Measurements from ENCODE around the gene CHRNA4. TPM values are rescaled to one million over a fixed set of nuclear protein-coding genes. Genes with fewer than 3 reads are reported as not detected.
"Not testable (repeated sequence)": the region's sequence is repeated elsewhere in the genome, so short reads cannot be mapped to it uniquely, and the experiment has no call there.

CHRNA4 gene
- total RNA-seq, 1 donor from 2014 or later: 145 TPM

DNA sequence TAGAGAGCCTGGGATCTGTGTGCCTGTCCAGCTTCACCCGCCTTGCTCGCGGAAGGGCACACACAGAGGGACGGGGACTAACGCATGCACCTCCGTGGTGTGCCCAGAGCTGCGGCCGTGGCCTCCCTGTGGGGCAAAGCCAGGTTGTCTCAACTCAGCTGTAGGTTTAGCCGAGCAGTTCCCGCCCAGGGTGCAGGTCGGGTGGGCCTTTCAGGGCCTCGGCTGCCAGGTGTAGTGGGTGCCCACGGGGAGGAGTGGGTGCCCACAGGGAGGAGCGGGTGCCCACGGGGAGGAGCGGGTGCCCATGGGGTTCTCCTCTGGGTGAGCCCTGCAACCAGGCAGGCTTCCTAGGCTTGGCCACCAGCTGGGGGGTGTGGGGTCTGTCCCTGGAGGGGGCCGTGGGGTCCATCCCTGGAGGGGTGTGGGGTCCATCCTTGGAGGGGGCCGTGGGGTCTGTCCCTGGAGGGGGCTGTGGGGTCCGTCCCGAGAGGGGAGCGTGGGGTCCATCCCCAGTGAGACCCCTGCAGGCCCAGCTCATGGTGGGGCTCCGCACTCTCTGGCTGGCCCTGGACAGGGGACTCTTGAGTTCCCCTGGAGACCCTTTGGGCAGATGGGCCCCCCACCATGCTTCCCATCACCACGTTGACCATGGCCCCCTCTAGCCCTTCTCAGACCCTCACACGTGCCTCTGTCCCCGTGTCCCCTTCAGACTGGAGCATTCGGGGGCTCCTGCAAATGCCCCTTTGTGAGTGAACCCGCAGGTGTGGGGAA is 37.8 kb upstream of the CHRNA4 start:
- ATAC-seq (no peak), DNase-seq (ENCODE audit: low spot score) (no peak)

DNA sequence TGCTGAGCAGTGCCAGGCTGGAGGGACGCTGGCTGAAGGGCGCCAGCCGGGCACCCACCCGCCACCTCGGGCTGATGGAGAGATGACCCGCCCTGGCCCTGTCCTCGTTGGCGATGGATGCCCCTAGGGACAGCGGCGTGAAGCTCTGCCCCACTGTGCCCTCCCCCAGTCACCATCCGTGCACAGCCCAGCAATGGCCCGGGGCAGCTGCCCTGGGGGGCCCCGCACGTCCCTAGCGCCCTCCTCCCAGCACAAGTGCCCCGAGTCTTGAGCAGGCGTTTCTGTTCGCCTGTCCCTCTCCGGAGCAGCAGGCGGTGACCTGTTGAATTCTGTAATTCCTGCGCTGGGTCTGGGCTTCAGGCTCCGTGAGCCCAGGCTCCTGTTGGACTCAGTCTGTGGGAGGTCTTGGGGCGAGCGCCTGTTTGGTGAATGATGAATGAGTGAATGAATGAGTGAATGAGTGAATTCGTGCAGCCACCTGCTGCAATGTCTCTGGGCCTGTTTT is 36.8 kb upstream of the CHRNA4 start:
- no peak for ATAC-seq
- no peak for DNase-seq (ENCODE audit: low spot score)

DNA sequence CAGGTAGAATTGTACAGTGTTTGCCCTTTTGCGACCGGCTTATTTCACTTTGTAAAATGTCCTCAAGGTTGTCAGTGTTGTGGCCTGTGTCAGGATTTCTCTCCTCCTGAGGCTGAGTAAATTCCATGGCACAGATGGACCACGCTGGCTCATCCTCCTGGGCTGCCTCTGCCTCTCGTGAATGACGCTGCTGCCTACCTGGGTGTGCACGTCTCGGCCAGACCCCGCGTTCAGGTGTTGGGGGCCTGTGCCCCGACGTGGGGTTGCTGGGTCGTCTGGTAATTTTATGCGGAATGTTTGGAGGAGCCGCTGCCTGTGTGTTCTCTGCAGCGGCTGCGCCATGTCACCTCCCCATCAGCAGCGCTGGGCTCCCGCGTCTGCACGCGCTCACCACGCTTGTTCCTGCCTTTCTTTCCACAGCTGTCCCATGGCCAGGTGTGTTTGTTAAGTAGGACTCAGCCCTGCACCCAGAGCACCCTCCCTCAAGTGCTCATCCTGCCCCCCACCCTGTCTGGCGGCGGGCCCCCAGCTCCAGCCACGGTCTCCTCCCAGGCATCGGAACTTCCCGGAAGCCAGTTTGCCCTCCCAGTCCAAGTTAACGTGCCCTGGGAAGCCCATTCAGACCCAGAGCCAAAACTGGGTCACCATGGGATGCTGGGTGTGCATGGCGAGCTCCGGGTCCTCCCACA is 36.1 kb upstream of the CHRNA4 start:
- DNase-seq (ENCODE audit: low spot score): no peak
- no peak for ATAC-seq

DNA sequence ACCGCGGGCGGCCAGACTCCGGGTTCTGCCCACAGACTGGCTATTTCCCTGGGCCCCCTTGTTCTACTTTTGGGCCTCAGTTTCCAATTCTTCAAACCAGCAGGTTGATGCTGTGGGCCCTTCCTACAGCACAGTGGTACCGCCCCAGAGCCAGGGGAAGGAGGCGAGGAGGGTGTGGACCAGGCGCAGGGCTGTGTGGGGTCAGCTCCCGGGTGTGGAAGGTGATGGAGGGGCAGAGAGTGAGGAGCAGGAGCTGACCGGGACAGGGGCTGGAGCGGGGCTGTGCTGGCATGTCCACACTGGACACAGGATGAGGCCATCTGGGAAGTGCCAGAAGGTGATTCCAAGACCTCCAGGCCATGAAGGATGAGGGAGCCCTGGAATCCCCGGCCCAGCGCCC is 35.2 kb upstream of the CHRNA4 start:
- no peak for ATAC-seq
- DNase-seq (ENCODE audit: low spot score): no peak

DNA sequence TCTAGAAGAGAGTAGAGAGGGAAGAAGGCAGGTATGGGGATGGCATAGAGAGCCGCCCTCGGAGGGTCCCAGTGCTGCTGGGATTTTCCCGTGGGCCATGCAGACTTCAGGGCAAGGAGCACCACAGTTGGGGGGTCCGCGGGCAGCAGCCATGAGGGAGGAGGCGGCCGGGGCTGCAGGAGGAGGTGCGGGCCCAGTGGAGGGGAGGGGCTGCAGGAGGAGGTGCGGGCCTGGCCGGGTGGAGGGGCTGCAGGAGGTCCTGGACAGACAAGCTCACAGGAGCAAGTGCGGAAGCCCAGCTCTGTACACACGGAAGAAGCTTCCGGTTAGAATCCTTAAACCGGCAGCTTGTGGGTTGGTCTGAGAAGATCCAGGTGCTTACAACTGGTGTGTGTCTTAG is 34.6 kb upstream of the CHRNA4 start:
- DNase-seq (ENCODE audit: low spot score) (no peak), ATAC-seq (no peak)

DNA sequence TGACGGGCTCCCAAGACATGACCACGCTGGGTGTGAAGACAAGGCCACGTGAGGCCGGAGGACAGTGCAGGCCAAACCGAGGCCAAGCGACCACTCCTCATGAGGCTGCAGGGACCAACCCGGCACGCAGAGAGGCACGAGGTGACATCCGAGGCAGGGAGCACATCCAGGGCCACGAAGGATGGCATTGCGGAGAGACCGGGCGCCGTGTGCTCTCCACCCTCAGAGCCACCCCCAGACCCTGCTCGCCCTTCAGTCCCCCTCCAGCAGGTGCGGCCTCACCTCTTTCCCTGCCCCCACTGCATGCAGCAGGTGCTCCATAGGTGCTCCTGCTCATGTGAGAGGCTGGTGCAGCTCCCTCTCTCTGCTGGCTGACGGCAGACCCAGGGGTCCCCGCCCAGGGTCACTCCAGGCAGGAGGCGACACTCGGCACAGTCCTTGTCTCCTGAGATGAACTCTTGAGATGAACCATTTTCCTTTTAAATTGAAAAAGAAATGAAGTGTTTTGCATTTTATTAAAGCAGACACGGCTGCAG is 33.8 kb upstream of the CHRNA4 start:
- ATAC-seq (no peak), DNase-seq (ENCODE audit: low spot score) (no peak)

DNA sequence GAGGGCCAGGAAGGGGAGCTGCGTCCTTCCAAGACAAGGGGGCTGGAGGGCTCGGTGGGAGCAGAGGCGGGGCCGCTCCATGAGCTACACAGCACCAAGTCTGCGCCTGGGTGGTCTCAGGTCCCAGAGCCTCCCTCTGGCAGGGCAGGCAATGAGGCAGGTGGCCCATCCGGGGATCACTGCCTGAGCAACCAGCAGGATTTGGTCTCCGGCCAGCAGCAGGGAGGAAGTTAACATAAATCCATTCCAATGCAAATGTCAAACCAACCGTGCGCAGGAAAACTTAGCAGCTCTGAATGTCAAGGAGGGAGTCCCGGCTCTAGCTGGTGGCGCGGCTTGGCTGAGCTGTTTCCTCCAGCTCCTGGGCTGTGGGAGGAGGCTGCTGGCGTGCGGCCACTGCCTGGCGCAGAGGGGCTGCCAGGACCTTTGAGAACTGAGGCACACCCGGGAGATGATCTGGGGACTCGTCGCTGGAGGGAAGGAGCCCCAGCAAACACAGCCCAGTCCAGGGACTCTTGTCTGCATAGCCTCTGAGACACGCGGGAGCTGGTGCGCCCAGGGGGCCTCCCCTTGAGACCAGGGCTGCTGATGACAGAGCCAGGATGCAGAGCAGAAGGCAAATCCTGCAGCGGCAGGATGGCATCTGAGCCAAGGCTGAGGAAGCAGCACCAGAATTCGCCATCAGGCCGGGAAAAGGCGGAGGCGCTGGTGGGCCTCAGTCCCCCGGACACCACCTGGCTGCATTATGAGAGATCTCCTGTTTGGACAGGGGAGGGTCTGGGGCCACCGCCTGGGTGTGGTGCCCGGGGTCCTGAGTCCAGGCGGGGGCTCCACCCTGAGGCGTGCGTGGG is 33.1 kb upstream of the CHRNA4 start:
- DNase-seq (ENCODE audit: low spot score): no peak

DNA sequence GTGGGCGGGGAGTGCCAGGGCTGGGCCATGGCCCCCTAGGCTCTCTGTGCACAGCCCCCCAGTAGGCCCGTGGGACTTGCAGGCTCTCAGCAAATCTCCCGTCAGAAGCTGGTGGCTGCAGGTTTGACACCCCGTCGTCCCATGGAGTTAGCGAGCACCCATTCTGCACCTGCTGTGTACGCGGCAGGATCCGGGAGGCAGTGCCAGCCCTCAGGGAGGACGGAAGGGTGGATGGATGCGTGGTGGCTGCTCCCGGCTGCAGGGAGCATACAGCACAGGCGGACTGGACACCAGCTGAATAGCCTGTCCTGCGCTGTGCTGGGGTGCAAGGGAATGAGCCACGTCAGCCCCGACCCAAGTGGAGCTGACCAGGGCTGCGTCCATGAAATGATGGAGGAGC is 32.4 kb upstream of the CHRNA4 start:
- no peak for ATAC-seq
- DNase-seq (ENCODE audit: low spot score): no peak

More for the DNA sequence above, 33.1 kb upstream of the CHRNA4 start:
- ATAC-seq: no peak

DNA sequence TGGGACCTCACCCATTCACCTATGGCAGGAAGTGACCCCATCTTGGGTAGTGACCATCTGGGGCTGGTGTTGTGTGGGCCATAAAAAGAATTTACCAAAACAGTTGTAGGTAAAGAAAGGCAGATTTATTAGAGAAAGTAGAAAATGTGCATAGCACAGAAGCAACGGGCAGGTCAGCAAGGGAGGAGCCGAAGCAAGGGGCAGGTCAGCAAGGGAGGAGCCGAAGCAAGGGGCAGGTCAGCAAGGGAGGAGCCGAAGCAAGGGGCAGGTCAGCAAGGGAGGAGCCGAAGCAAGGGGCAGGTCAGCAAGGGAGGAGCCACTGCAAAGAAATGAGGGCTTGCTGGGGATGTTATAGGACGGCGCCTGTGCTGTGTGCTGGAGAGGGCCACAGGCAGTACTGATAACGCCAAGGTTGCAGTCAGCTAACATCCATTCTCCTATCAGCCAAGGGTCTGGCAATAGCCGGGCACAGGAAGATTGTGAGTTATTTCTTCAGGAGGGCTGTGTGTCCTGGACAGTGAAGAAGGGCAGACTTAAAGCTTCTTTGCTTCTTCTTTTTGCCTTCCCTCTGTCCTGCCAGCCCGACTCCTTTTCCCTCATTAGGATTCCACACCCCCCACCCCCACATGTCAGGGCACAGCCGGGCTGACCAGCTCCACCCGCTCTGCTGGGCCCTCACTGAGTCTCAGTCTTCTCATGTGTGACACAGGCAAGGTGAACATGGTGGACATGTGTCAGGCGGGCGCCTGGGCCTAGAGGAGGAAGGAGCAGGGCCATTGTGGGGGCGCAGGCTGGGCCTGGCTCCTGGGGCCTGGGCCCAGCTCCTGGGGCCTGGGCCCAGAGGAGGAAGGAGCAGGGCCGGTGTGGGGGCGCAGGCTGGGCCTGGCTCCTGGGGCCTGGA is 31.6 kb upstream of the CHRNA4 start:
- DNase-seq (ENCODE audit: low spot score) (no peak), ATAC-seq (no peak)

DNA sequence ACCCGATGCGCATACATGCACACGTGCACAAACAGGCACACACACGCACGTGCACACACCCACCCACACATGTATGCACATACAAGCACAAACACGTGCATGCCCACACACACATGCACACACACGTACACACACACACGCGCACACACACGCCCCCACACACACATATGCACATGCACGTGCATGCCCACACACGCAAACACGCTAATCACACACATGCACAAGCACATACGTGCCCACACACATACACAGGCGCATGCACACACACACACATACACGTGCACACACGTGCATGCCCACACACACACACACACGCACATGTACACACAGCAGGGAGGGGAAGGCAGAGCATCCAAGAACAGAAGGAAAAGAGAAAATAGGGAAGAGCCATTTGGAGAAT is 26.8 kb upstream of the CHRNA4 start:
- DNase-seq (ENCODE audit: low spot score) (no peak), ATAC-seq (no peak)

DNA sequence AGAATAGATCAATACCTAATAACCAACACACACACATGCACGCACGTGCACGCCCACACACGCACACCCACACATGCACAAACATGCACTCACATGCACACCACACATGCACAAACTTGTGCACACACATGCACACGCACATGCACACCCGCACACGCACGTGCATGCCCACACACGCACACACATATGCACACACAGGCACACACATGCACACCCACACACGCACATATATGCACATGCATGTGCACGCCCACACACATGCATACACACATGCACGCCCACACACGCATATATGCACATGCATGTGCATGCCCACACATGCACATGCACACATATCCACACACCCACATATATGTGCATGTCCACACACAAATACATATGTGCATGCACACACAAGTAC is 26.2 kb upstream of the CHRNA4 start:
- ATAC-seq: no peak
- no peak for DNase-seq (ENCODE audit: low spot score)

DNA sequence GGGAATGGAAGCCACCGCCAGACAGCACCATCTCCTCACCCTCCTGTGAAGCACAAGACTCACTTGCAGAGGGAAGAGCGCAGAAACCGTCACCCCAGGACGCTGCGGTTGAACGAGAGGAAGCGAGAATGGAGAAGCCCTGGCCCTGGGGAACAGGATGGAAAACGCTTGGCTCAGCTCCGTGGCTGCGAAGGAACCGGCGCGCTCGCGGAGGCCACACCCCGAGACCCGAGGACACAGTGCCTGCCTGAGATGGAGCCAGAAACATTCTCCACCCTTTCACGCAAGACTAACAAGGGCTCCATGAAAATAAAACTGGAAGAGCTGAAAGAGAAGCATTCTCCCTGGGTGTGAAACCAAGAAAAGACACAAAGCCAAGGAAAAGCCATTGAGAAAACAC is 25.3 kb upstream of the CHRNA4 start:
- DNase-seq (ENCODE audit: low spot score) (no peak), ATAC-seq (no peak)

DNA sequence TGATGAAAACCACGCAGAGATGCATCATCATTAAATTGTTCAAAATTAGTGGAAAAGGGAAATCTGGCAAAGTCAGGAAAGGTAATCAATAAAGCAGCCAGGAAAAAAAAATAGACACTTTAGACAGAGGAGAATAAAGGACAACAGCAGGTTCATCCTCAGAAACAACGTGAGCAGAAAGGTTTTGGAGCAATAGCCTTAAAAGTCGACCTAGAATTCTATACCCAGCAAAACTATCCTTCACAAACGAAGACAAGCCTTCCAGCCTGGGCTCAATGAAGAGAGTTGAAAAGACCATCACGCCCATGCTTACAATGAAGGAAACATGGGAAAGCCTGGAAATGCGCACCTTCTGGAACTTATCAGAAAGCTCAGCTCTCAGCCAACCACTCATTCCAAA is 24.7 kb upstream of the CHRNA4 start:
- no peak for DNase-seq (ENCODE audit: low spot score)
- ATAC-seq: no peak

DNA sequence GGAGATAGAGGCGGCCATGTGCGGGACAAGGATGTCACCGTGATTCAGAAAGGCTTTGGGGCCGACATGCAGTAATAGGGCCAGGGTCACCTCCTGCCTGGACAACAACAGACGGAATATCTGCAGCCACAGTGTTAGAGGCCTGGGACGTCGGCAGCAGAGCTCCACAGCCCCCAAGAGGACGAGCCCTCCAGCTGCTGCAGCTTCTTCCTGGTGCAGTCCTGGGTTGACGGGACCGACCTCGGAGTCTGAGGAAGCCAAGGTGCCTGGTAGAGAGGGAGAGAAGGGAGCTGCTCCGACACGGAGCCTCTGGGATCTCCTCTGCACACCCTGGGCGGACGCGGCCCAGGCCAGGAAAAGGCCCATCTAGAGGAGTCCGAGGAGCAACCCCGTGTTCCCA is 23.2 kb upstream of the CHRNA4 start:
- ATAC-seq (no peak), DNase-seq (ENCODE audit: low spot score) (no peak)

DNA sequence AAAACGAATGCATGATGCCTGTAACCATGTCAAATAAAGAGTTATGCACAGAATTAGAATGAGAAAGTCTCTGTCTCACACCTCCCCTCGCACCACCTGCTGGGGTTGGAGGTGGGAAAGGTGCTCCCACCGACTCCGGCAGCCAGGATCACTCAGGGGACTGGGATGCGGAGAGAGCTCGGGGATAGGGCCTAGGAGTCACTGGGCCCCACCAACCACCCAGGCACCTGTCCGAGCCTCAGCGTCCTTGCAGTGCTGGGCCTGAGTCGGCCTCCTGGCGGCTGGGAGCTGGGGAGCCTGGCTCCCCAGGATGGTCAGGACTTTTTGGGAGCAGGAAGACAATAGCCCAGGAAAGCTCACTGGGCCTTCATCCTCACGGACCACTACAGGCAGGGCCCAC is 22.4 kb upstream of the CHRNA4 start:
- no peak for DNase-seq (ENCODE audit: low spot score)

DNA sequence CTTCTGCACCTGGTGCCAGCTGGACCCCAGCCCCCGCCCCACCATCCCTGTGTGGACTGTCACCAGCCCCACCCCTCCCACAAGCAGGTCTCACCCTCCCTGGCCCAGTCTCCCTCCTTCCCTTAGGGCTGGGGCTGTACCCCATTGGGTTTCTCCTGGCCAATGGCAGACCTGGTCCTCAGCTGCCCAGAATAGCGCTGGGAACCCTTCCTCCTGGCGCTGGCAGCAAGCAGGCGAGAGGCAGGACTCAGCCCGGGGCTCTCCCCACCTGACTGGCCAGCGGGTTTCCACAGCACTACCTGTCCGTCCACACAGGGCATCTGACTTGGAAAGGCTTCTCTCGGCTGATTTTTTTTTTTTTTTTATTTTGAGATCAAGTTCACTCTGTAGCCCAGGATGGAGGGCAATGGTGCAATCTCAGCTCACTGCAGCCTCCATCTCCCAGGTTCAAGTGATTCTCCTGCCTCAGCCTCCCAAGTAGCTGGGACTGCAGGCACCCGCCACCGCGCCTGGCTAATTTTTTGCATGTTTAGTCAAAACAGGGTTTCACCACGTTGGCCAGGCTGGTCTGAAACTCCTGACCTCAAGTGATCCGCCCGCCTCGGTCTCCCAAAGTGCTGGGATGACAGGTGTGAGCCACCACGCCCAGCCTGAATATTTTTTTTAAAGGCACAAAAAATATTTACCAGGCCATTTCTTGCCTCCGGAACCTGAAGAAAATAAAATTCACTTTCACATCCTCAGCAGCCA is 21.6 kb upstream of the CHRNA4 start:
- ATAC-seq (no peak), DNase-seq (ENCODE audit: low spot score) (no peak)

More for the DNA sequence above, 22.4 kb upstream of the CHRNA4 start:
- no peak for ATAC-seq

DNA sequence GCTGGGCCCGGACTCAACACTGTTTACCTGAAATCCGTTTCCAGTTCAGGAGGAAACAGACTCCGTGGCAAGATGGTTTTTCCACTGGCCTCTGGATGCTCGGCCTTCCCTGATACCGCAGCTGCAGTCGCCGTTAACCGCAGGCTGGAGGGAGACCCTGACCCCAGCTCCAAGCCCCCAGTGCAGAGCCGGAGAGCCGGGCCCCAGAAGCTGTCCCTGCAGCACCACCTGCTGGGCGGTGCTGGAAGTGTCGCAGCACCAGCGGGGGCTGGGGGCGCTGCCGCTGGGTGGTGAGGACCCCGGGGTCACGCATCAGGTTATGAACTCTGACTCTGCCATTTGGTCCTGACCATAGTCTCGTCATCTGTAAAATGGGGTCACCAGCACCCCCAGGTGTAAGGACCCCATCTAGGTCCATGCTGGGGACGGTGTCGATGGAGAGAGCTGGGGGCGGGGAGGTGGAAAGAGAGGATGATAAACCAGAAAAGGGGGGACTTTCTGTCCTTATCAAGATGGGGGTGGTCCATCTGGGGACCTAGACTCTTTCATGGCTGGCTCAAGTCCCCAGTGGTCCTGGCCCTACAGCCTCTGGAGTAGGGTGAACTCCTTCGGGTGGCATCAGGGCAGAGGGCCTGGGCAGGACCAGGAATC is 20.8 kb upstream of the CHRNA4 start:
- ATAC-seq (peak; percentile 82), DNase-seq (ENCODE audit: low spot score) (no peak)

DNA sequence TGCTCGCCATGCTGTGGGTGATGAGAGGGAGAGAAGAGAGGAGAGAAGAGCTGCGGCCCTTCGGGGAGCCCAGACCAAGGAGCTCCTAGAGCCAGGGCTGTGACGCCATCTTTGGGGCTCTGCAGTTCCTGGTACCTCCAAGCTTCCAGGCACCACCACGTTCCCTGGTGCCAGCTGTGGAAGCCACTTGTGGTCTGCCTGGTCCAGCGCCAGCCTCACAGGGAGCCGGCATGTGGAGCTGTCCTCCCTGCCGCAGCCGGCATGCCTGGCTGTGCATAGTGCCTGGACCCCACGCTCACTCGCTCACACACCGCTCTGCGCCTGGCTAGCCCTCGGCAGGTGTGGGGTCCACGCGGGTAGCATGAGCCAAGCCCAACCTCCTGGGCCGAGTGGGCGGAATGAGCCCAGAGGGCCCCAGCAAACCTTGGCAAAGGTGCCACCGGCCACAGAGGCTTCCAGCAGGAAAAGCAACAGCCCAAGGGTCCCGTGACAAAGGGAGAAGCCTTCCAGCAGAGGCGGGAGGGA is 19.3 kb upstream of the CHRNA4 start:
- no peak for DNase-seq (ENCODE audit: low spot score)
- no peak for ATAC-seq

DNA sequence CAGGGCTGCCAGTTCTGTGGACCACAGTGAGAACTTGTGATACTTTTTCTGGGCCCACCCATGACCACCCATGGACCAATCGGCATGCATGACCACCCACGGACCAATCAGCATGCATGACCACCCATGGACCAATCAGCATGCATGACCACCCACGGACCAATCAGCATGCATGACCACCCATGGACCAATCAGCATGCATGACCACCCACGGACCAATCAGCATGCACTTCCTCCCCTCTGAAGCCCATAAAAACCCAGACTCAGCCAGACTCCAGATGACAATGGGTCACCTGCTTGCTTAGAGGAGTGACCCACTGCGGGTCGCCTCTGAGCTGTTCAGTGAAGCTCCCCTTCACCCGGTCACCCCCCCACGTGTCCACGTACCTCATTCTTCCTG is 18.7 kb upstream of the CHRNA4 start:
- DNase-seq (ENCODE audit: low spot score); ATAC-seq: not testable (repeated sequence)

Measured in left lobe of liver (tissue), 2 donors.